SU-DHL-6 (cell line): ENCODE measurements around the gene SERPINA3.

ENCODE experiments used
- H2AFZ ChIP-seq: fragments of 200-600 bp; sonication (generic); 2 replicates; pipeline ENCODE4 v1.6.1; 2014; ENCODE audit warnings: low read depth, mild to moderate bottlenecking, moderate library complexity, mixed read lengths, antibody characterized with exemption, low read length; ENCODE audit not compliant: severe bottlenecking
- H3F3A ChIP-seq: fragments of 200-600 bp; shearing (Covaris generic); 2 replicates; pipeline ENCODE4 v1.6.0; 2016; ENCODE audit warnings: antibody characterized with exemption, mild to moderate bottlenecking; ENCODE audit not compliant: insufficient read depth
- H3K27ac ChIP-seq: fragments of 200-600 bp; sonication (generic); 2 replicates; pipeline ENCODE4 v1.5.1; 2016; ENCODE audit warnings: low read depth, mild to moderate bottlenecking, low read length, moderate library complexity, mixed read lengths
- H3K27me3 ChIP-seq: fragments of 200-600 bp; sonication (generic), shearing (Covaris generic); 2 replicates; pipeline ENCODE4 v1.6.0; 2014; ENCODE audit warnings: mild to moderate bottlenecking, low read length
- H3K36me3 ChIP-seq: fragments of 200-600 bp; sonication (generic); 2 replicates; pipeline ENCODE4 v1.6.1; 2014; ENCODE audit warnings: mild to moderate bottlenecking, low read length, mixed read lengths
- H3K4me2 ChIP-seq: fragments of 300-600, 200-600 bp; shearing (Covaris generic), sonication (generic); 2 replicates; pipeline ENCODE4 v1.6.0; 2014; ENCODE audit warnings: low read length, low read depth, mild to moderate bottlenecking; ENCODE audit not compliant: poor library complexity, severe bottlenecking
- H3K4me3 ChIP-seq: fragments of 200-600 bp; sonication (generic); 2 replicates; pipeline ENCODE4 v1.5.1; 2014; ENCODE audit warnings: antibody characterized with exemption, low read length, mild to moderate bottlenecking, mixed read lengths; ENCODE audit not compliant: insufficient read depth, poor library complexity, severe bottlenecking
- H3K79me2 ChIP-seq: fragments of 200-600 bp; sonication (generic); 2 replicates; pipeline ENCODE4 v1.6.1; 2014; ENCODE audit warnings: mild to moderate bottlenecking, low read length, moderate library complexity; ENCODE audit not compliant: insufficient read depth
- H3K9ac ChIP-seq: fragments of 200-600 bp; sonication (generic); 2 replicates; pipeline ENCODE4 v1.7.0; 2014; ENCODE audit warnings: mild to moderate bottlenecking, low read length
- H3K9me2 ChIP-seq: fragments of 200-600 bp; sonication (generic); replicated peaks from 2 replicates; pipeline ENCODE4 v1.6.1; 2014; ENCODE audit warnings: low read length; ENCODE audit not compliant: insufficient read depth
- H3K9me3 ChIP-seq: fragments of 200-600 bp; sonication (generic); 2 replicates; pipeline ENCODE4 v1.6.1; 2014; ENCODE audit warnings: low read length, mixed read lengths; ENCODE audit not compliant: insufficient read depth
- H4K20me1 ChIP-seq: fragments of 200-600 bp; sonication (generic); 2 replicates; pipeline ENCODE4 v1.6.1; 2014; ENCODE audit warnings: low read depth, mild to moderate bottlenecking, antibody characterized with exemption, low read length, moderate library complexity, mixed read lengths
- EZH2phosphoT487 ChIP-seq: fragments of 200-600 bp; sonication (generic), shearing (Covaris generic); conservative IDR thresholded peaks from 2 replicates; pipeline ENCODE4 v1.6.1; 2018; ENCODE audit warnings: mild to moderate bottlenecking, antibody characterized with exemption, low read length, moderate library complexity, mixed read lengths
- TF ChIP-seq, protein P1 (sequence below): fragments of 200-600 bp; sonication (generic); IDR thresholded peaks from one replicate; pipeline ENCODE4 v1.5.1; 2017; ENCODE audit warnings: antibody characterized with exemption, mild to moderate bottlenecking, low read length, moderate library complexity; ENCODE audit not compliant: insufficient read depth, poor library complexity, severe bottlenecking

The SERPINA3 gene

DNA sequence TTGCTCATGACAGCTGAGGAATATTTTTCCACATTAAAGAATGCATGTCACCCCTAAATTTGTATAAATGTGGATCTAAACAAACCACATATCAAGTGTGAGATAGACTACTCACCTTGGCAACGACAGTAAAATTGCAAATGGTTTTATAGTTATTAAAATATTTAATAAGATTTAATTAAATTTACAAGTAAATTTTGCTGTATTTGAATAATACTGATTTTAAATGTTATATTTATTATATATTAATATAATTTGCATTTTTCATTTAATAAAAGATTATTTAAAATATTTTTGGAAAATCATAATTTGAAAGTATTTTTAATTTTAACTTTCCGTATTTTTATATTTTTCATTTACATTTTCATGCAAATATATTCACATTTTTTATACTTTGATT is 53.4 kb downstream of the SERPINA3 start:
- TF ChIP-seq EZH2phosphoT487, result no peak
- TF ChIP-seq, protein P1, sequence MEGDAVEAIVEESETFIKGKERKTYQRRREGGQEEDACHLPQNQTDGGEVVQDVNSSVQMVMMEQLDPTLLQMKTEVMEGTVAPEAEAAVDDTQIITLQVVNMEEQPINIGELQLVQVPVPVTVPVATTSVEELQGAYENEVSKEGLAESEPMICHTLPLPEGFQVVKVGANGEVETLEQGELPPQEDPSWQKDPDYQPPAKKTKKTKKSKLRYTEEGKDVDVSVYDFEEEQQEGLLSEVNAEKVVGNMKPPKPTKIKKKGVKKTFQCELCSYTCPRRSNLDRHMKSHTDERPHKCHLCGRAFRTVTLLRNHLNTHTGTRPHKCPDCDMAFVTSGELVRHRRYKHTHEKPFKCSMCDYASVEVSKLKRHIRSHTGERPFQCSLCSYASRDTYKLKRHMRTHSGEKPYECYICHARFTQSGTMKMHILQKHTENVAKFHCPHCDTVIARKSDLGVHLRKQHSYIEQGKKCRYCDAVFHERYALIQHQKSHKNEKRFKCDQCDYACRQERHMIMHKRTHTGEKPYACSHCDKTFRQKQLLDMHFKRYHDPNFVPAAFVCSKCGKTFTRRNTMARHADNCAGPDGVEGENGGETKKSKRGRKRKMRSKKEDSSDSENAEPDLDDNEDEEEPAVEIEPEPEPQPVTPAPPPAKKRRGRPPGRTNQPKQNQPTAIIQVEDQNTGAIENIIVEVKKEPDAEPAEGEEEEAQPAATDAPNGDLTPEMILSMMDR, result no peak
- Histone ChIP-seq H3K79me2 (no peaks in the 10 kb centered on the region), H3K27ac (no peak overlapping the region), H3K9me3 (no peaks in the 10 kb centered on the region), H2AFZ (no peak overlapping the region), H3K4me2 (no peak overlapping the region), H3K27me3 (no peaks in the 10 kb centered on the region), H3K36me3 (no peaks in the 10 kb centered on the region), H3K9me2 (no peaks in the 10 kb centered on the region), H3K4me3 (no peak overlapping the region), H3K9ac (no peak overlapping the region), H3F3A (no peaks in the 10 kb centered on the region), H4K20me1 (no peaks in the 10 kb centered on the region)

DNA sequence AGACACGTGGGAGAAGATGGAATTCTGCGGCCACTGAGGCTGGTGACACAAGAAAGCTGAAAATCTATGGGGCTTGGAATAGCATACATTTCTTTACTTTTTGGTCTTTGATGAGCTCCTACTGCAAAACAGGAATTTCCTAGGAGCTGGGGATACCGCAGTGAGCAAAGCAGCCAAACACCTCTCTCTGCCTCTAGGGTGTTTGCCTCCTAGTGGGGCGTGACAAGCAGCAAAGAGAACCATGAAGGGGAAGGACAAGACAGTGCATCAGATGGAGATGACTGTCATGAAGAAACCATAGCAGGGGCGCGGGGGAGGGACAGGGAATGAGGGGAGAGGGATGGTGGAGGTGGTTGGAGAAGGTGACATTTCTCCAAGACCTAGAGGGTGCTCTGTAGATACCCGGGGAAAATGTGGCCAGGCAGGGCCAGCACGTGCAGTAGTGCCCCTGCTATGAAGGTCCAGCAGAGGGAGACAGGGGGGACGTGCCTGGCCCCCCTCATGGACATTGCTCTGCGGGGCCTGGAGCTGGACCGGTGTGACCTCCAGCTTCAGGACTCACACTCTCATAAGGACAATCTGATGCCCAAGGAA is 58.6 kb downstream of the SERPINA3 start:
- Histone ChIP-seq H3K27me3 (no peaks in the 10 kb centered on the region), H3K4me3 (no peak overlapping the region), H4K20me1 (no peaks in the 10 kb centered on the region), H3K9me2 (no peaks in the 10 kb centered on the region), H3K36me3 (no peaks in the 10 kb centered on the region), H3K9ac (no peak overlapping the region), H3K9me3 (no peaks in the 10 kb centered on the region), H3F3A (no peaks in the 10 kb centered on the region), H3K79me2 (no peaks in the 10 kb centered on the region), H2AFZ (no peak overlapping the region), H3K4me2 (no peak overlapping the region), H3K27ac (no peak overlapping the region)
- no peak for TF ChIP-seq EZH2phosphoT487
- TF ChIP-seq, protein P1, result no peak

DNA sequence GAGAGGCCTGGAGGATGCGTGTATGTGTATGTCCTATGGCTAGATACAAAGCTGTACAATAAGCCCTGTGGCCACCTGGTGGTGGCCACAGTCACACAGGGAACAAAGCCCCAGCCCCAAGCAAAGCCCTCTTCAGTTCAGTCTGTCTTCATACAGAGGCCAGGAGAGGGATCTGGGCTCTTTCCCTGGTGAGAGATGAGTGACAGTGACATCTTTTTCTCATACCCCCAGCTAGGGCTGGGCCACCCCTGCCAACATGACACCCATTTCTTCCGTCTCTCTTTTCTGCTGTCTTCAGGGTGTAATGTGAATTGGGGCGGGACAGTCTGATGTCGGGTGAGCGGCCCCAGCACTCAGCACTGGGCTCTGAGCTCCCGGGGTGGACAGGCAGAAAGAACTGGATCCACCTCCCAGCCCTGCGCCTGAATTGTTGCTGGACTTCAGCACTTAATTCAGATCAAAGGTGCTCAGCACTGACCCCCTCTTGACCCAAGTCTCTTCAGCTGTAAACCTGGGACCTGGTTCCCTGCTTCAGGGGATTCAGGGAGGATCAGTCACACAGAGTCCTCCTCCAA is 59.8 kb downstream of the SERPINA3 start:
- Histone ChIP-seq H3K36me3 (no peaks in the 10 kb centered on the region), H3K27ac (no peak overlapping the region), H3F3A (no peaks in the 10 kb centered on the region), H3K9me3 (no peaks in the 10 kb centered on the region), H4K20me1 (no peaks in the 10 kb centered on the region), H3K27me3 (no peaks in the 10 kb centered on the region), H3K79me2 (no peaks in the 10 kb centered on the region), H2AFZ (no peak overlapping the region), H3K4me2 (no peak overlapping the region), H3K9me2 (no peaks in the 10 kb centered on the region), H3K4me3 (no peak overlapping the region), H3K9ac (no peak overlapping the region)
- TF ChIP-seq, protein P1, result no peak
- no peak for TF ChIP-seq EZH2phosphoT487
